SH-SY5Y (cell line): ENCODE results near the gene ARIH1.

ENCODE experiments used
- GATA2 ChIP-seq: IDR thresholded peaks from 2 replicates; pipeline ENCODE4 v1.6.1; 2011; ENCODE audit warnings: mild to moderate bottlenecking, low read depth, low read length
- GATA3 ChIP-seq: IDR thresholded peaks from 2 replicates; pipeline ENCODE4 v1.6.1; 2011; ENCODE audit warnings: low read depth, mild to moderate bottlenecking, low read length, moderate library complexity

Gene ARIH1

GRCh38 chr15:72503147-72503546 lies 29.0 kb downstream of the ARIH1 start:
- TF ChIP-seq GATA2, result no peak
- no peak for TF ChIP-seq GATA3

GRCh38 chr15:72507402-72508092 lies 33.4 kb downstream of the ARIH1 start:
- TF ChIP-seq GATA3 (no peak), GATA2 (no peak)

GRCh38 chr15:72509484-72509883 lies 35.4 kb downstream of the ARIH1 start:
- TF ChIP-seq GATA2 (no peak), GATA3 (no peak)

- TF ChIP-seq GATA2 (no peak), GATA3 (no peak)
Observed at GRCh38 chr15:72511536-72511935, 37.4 kb downstream of the ARIH1 start.

GRCh38 chr15:72515591-72516389 lies 41.7 kb downstream of the ARIH1 start:
- TF ChIP-seq GATA2 (no peak), GATA3 (no peak)

- TF ChIP-seq GATA2, result no peak
- TF ChIP-seq GATA3, result no peak
Observed at GRCh38 chr15:72516777-72517176, 42.6 kb downstream of the ARIH1 start.

- TF ChIP-seq GATA2 (no peak), GATA3 (no peak)
Observed at GRCh38 chr15:72521682-72522081, 47.6 kb downstream of the ARIH1 start.

GRCh38 chr15:72532991-72533601 lies 59.0 kb downstream of the ARIH1 start:
- no peak for TF ChIP-seq GATA2
- no peak for TF ChIP-seq GATA3

- TF ChIP-seq GATA2, result no peak
Observed at GRCh38 chr15:72534523-72534922, 60.4 kb downstream of the ARIH1 start.

GRCh38 chr15:72535911-72536310 lies 61.8 kb downstream of the ARIH1 start:
- TF ChIP-seq GATA2 (no peak), GATA3 (no peak)

- TF ChIP-seq GATA3, result no peak
- no peak for TF ChIP-seq GATA2
Observed at GRCh38 chr15:72536506-72536905, 62.4 kb downstream of the ARIH1 start.

- TF ChIP-seq GATA2 (no peak), GATA3 (no peak)
Observed at GRCh38 chr15:72538931-72539330, 64.8 kb downstream of the ARIH1 start.

GRCh38 chr15:72540606-72541237 lies 66.6 kb downstream of the ARIH1 start:
- TF ChIP-seq GATA2, result no peak

GRCh38 chr15:72541674-72542073 lies 67.5 kb downstream of the ARIH1 start:
- TF ChIP-seq GATA3 (no peak), GATA2 (no peak)

GRCh38 chr15:72545156-72545555 lies 71.0 kb downstream of the ARIH1 start:
- TF ChIP-seq GATA3, result no peak
- no peak for TF ChIP-seq GATA2
